A549 (cell line): Measurements from ENCODE around the gene ZNF639. TPM values are rescaled to one million over a fixed set of nuclear protein-coding genes. Genes with fewer than 3 reads are reported as not detected.

ENCODE experiments used
- ATAC-seq, 2 experiments: fragments of 200-7000 bp in 1 of 2; fragments of >200 bp in 1 of 2; cut with Nextera tagmentation in 1 of 2; cut with Tn5 transposase in 1 of 2; 3 replicates each; pipeline versions ENCODE4 v1.8.0 to v1.9.1; 2018 to 2020; ENCODE audit warnings: mild to moderate bottlenecking in 1 of 2, moderate library complexity in 1 of 2
- CTCF ChIA-PET: fragments of 300-600 bp; sonication (Branson Sonifier 250); formaldehyde crosslinking; extraction: SDS; loops from one replicate; lab custom pipeline; 2021; ENCODE audit warnings: antibody characterized with exemption, inconsistent platforms; lab: Yijun Ruan, JAX
- POLR2A ChIA-PET: fragments of 350-600 bp; formaldehyde crosslinking; extraction: SDS; loops from one replicate; lab custom pipeline; 2021; ENCODE audit warnings: antibody characterized with exemption, inconsistent platforms; lab: Yijun Ruan, JAX
- DNase-seq, 2 experiments: peaks; one replicate each; pipeline versions ENCODE4 v3.0.0 to v3.0.0-alpha.2; 2011 to 2016; ENCODE audit warnings: low read depth in 1 of 2, low spot score in 1 of 2
- FAIRE-seq: peaks from 2 replicates; lab custom pipeline; 2011; peaks lifted over from hg19 to GRCh38; lab: Jason Lieb, UNC
- H3K27ac ChIP-seq, 2 experiments: fragments of >200 bp; sonication (Bioruptor Twin); formaldehyde crosslinking; 3 replicates each; pipeline ENCODE4 v1.5.1; 2016 to 2017
- H3K4me1 ChIP-seq: fragments of >200 bp; sonication (Bioruptor Twin); formaldehyde crosslinking; 3 replicates; pipeline ENCODE4 v1.6.1; 2016
- H3K4me2 ChIP-seq: fragments of >200 bp; sonication (Bioruptor Twin); formaldehyde crosslinking; 3 replicates; pipeline ENCODE4 v1.6.1; 2016
- H3K4me3 ChIP-seq: fragments of >200 bp; sonication (Bioruptor Twin); formaldehyde crosslinking; 3 replicates; pipeline ENCODE4 v1.5.1; 2016
- H3K9me3 ChIP-seq: fragments of >200 bp; sonication (Bioruptor Twin); formaldehyde crosslinking; 3 replicates; pipeline ENCODE4 v1.6.1; 2016
- BHLHE40 ChIP-seq: IDR thresholded peaks from 2 replicates; pipeline ENCODE4 v1.6.1; 2012; ENCODE audit warnings: low read depth, low read length, inconsistent platforms
- CHD2 ChIP-seq: fragments of 150-350 bp; IDR thresholded peaks from 2 replicates; pipeline ENCODE4 v1.6.1; 2014; ENCODE audit warnings: low read length; ENCODE audit not compliant: partially characterized antibody
- CHD4 ChIP-seq: fragments of 200-600 bp; sonication (generic); IDR thresholded peaks from 2 replicates; pipeline ENCODE4 v1.6.1; 2016; ENCODE audit warnings: antibody characterized with exemption, mild to moderate bottlenecking, borderline replicate concordance
- CTCF ChIP-seq: fragments of >200 bp; sonication (Bioruptor Twin); formaldehyde crosslinking; IDR thresholded peaks from 3 replicates; pipeline ENCODE4 v1.5.1; 2016
- EHMT2 ChIP-seq: fragments of 200-600 bp; sonication (generic); IDR thresholded peaks from 2 replicates; pipeline ENCODE4 v1.6.1; 2016; ENCODE audit warnings: antibody characterized with exemption, low read depth, mild to moderate bottlenecking, moderate library complexity
- HDAC2 ChIP-seq: fragments of 200-600 bp; sonication (generic); IDR thresholded peaks from 2 replicates; pipeline ENCODE4 v1.6.1; 2016
- HEYL ChIP-seq: fragments of 250-450 bp; sonication (Bioruptor Pico); IDR thresholded peaks from 2 replicates; pipeline ENCODE4 v1.8.0; 2021; ENCODE audit warnings: mild to moderate bottlenecking, moderate library complexity
- JUNB ChIP-seq: fragments of >200 bp; sonication (Bioruptor Twin); formaldehyde crosslinking; IDR thresholded peaks from 2 replicates; pipeline ENCODE4 v1.6.1; 2016
- MAZ ChIP-seq: fragments of 150-350 bp; IDR thresholded peaks from 2 replicates; pipeline ENCODE4 v1.6.1; 2014; ENCODE audit warnings: antibody characterized with exemption, low read depth, low read length, borderline replicate concordance
- NFE2L2 ChIP-seq: fragments of 150-350 bp; conservative IDR thresholded peaks from 2 replicates; pipeline ENCODE4 v1.6.1; 2014; ENCODE audit warnings: low read length
- NPAS2 ChIP-seq: fragments of 250-450 bp; sonication (Bioruptor Pico); IDR thresholded peaks from 2 replicates; pipeline ENCODE4 v1.8.0; 2022; ENCODE audit warnings: mild to moderate bottlenecking, moderate library complexity, borderline replicate concordance
- PBX3 ChIP-seq: IDR thresholded peaks from 2 replicates; pipeline ENCODE4 v1.6.1; 2012
- PHF8 ChIP-seq: fragments of 200-600 bp; sonication (generic); IDR thresholded peaks from 2 replicates; pipeline ENCODE4 v1.6.1; 2016; ENCODE audit warnings: low read depth, mild to moderate bottlenecking, antibody characterized with exemption, moderate library complexity, borderline replicate concordance
- RAD21 ChIP-seq, 2 experiments: fragments of >200 bp in 1 of 2; sonication (Bioruptor Twin) in 1 of 2; formaldehyde crosslinking in 1 of 2; IDR thresholded peaks in 1 of 2; conservative IDR thresholded peaks in 1 of 2; 2 replicates in 1 of 2; 3 replicates in 1 of 2; pipeline ENCODE4 v1.6.1; 2012 to 2018; ENCODE audit warnings: inconsistent platforms in 1 of 2
- RCOR1 ChIP-seq: fragments of 150-350 bp; IDR thresholded peaks from 2 replicates; pipeline ENCODE4 v1.6.1; 2014; ENCODE audit warnings: antibody characterized with exemption, low read length, low read depth
- REST ChIP-seq: fragments of 200-600 bp; sonication (generic); IDR thresholded peaks from 2 replicates; pipeline ENCODE4 v1.6.1; 2016; ENCODE audit warnings: antibody characterized with exemption, mild to moderate bottlenecking, moderate library complexity
- RNF2 ChIP-seq: fragments of 200-600 bp; sonication (generic); IDR thresholded peaks from 2 replicates; pipeline ENCODE4 v1.6.1; 2016; ENCODE audit warnings: low read depth, mild to moderate bottlenecking, antibody characterized with exemption, moderate library complexity, borderline replicate concordance
- SMC3 ChIP-seq: fragments of >200 bp; sonication (Bioruptor Twin); formaldehyde crosslinking; IDR thresholded peaks from 3 replicates; pipeline ENCODE4 v1.6.1; 2018; ENCODE audit warnings: inconsistent platforms
- SREBF2 ChIP-seq: fragments of 450-650 bp; IDR thresholded peaks from 2 replicates; pipeline ENCODE4 v1.6.1; 2014; ENCODE audit warnings: mild to moderate bottlenecking, moderate library complexity
- TP53 ChIP-seq: fragments of 250-450 bp; sonication (Bioruptor Pico); IDR thresholded peaks from 2 replicates; pipeline ENCODE4 v1.5.0; 2021; ENCODE audit warnings: mild to moderate bottlenecking, moderate library complexity
- ZSCAN20 ChIP-seq: fragments of 250-450 bp; sonication (Bioruptor Pico); IDR thresholded peaks from 2 replicates; pipeline ENCODE4 v1.8.0; 2022; ENCODE audit warnings: mild to moderate bottlenecking, moderate library complexity
- WGBS: methylation state at CpG from one replicate; pipeline ENCODE4 v1.1.6; 2017; ENCODE audit errors: missing lambda C conversion rate; 5-methylcytosine and 5-hydroxymethylcytosine counted together
- polyA plus RNA-seq, 4 experiments: library from polyadenylated mRNA; depleted of rRNA in 3 of 4; stranded (reverse); fragments of >200 nt; fragmentation: RNase III in 1 of 4; extraction: RNeasy Plus Mini Kit Qiagen cat#74134 plus additional on column Dnase treatment in 1 of 4; gene quantifications; 2 replicates in 3 of 4; 3 replicates in 1 of 4; pipeline ENCODE4 v1.2.3, GENCODE V29; 2011 to 2017
- TF ChIP-seq, protein P1 (sequence below): fragments of 250-450 bp; sonication (Bioruptor Pico); IDR thresholded peaks from 2 replicates; pipeline ENCODE4 v1.5.0; 2020; ENCODE audit warnings: low read depth, mild to moderate bottlenecking, moderate library complexity
- TF ChIP-seq, protein P2 (sequence below): fragments of >200 bp; sonication (Bioruptor Twin); formaldehyde crosslinking; IDR thresholded peaks from 3 replicates; pipeline ENCODE4 v1.6.1; 2016
- TF ChIP-seq, protein P3 (sequence below): fragments of 150-350 bp; IDR thresholded peaks from 2 replicates; pipeline ENCODE4 v1.6.1; 2014; ENCODE audit warnings: low read depth, mild to moderate bottlenecking, low read length

Gene ZNF639
- polyA plus RNA-seq, 2 of the 4 experiments (the other 2 are of a cell fraction): 18.9 to 19.0 TPM

GRCh38 chr3:179321668-179322285, 1.1 kb upstream of the ZNF639 start:
- Histone ChIP-seq H3K9me3 (no peaks in the 10 kb centered on the region), H3K4me2 (peak overlapping the region; percentile 76), H3K4me3 (peak overlapping the region; percentile 80), H3K4me1 (peaks cover 8% of the 10 kb centered on the region), H3K27ac (peak overlapping the region; percentile 95 to 100; a peak in 5 of 6 replicates)
- 24% methylated on average over 10 of the region's 10 CpGs for WGBS
- ATAC-seq: peak in 1 of 2 experiments; percentile 58; a peak in 3 of 6 replicates
- ChIA-PET POLR2A (interaction anchor here (0.6 kb wide), 1 partner anchor 241 kb away, joined by 3 read pairs; the partner anchor contains the start of gene ACTL6A), CTCF (interaction anchor here (0.6 to 2.9 kb wide), 27 partner anchors 9 to 881 kb away, joined by 3 to 12 read pairs (median 4); partner anchors contain the start of genes GNB4 and MFN1)
- no peak for FAIRE-seq
- DNase-seq: peak; percentile 39 to 48
- no peak for TF ChIP-seq CHD2
- TF ChIP-seq CTCF: peak; percentile 57
- peak; percentile 22; the same call in 1 of the 3 replicates for TF ChIP-seq SMC3
- no peak for TF ChIP-seq MAZ
- no peak for TF ChIP-seq NFE2L2
- TF ChIP-seq SREBF2: no peak
- no peak for TF ChIP-seq CHD4
- no peak for TF ChIP-seq PBX3
- TF ChIP-seq ZSCAN20: no peak
- TF ChIP-seq, protein P1, sequence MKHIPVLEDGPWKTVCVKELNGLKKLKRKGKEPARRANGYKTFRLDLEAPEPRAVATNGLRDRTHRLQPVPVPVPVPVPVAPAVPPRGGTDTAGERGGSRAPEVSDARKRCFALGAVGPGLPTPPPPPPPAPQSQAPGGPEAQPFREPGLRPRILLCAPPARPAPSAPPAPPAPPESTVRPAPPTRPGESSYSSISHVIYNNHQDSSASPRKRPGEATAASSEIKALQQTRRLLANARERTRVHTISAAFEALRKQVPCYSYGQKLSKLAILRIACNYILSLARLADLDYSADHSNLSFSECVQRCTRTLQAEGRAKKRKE (CRISPR knock-in tag): no peak
- TF ChIP-seq RAD21 (conservative IDR thresholded peaks at IDR 0.05 in 1 of 2, IDR thresholded peaks at IDR 0.05 in 1 of 2): peak; percentile 49 to 67; a peak in 4 of 5 replicates
- no peak for TF ChIP-seq RCOR1
- TF ChIP-seq, protein P2, sequence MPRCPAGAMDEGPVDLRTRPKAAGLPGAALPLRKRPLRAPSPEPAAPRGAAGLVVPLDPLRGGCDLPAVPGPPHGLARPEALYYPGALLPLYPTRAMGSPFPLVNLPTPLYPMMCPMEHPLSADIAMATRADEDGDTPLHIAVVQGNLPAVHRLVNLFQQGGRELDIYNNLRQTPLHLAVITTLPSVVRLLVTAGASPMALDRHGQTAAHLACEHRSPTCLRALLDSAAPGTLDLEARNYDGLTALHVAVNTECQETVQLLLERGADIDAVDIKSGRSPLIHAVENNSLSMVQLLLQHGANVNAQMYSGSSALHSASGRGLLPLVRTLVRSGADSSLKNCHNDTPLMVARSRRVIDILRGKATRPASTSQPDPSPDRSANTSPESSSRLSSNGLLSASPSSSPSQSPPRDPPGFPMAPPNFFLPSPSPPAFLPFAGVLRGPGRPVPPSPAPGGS: no peak
- no peak for TF ChIP-seq NPAS2
- no peak for TF ChIP-seq EHMT2
- no peak for TF ChIP-seq HEYL (CRISPR knock-in tag)
- no peak for TF ChIP-seq TP53 (CRISPR knock-in tag)
- TF ChIP-seq RNF2: no peak
- no peak for TF ChIP-seq BHLHE40
- no peak for TF ChIP-seq JUNB
- TF ChIP-seq, protein P3, sequence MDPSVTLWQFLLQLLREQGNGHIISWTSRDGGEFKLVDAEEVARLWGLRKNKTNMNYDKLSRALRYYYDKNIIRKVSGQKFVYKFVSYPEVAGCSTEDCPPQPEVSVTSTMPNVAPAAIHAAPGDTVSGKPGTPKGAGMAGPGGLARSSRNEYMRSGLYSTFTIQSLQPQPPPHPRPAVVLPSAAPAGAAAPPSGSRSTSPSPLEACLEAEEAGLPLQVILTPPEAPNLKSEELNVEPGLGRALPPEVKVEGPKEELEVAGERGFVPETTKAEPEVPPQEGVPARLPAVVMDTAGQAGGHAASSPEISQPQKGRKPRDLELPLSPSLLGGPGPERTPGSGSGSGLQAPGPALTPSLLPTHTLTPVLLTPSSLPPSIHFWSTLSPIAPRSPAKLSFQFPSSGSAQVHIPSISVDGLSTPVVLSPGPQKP: no peak
- no peak for TF ChIP-seq HDAC2
- no peak for TF ChIP-seq REST
- TF ChIP-seq PHF8: no peak
